ENCODE data around the gene SLC34A1. TPM values are rescaled to one million over a fixed set of nuclear protein-coding genes. Genes with fewer than 3 reads are reported as not detected.

Gene SLC34A1
- polyA plus RNA-seq, 3 donors: not detected

DNA sequence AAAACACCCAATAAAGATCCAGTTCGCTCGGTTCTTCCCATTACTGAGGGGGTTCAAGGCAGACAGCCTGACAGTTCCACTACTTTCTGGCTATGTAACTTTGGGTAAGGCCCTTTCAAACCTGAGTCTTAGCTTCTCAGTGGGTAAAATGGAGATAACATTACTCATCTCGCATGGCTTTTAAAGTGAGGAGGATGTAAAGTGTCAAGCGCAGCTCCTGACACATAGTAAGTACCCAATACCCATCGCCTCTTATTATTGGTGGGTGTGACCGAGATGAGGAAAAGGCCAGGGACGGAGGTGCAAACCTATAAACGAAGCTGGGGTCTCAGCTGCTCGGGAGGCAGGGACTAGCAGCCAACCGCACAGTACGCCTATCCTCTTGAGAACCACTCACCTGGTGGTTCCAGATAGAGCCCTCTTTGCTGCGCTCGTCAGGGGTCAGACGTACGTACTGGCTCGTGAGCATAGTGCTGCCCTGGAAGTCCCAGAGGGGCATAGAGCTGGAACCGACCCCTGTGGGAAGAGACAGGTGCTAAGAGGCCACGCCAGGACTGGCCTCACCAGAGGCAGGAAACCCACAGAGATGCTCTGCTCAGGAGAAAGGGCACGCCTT, 33.4 kb upstream of the SLC34A1 start:
- TF ChIP-seq, protein P1, sequence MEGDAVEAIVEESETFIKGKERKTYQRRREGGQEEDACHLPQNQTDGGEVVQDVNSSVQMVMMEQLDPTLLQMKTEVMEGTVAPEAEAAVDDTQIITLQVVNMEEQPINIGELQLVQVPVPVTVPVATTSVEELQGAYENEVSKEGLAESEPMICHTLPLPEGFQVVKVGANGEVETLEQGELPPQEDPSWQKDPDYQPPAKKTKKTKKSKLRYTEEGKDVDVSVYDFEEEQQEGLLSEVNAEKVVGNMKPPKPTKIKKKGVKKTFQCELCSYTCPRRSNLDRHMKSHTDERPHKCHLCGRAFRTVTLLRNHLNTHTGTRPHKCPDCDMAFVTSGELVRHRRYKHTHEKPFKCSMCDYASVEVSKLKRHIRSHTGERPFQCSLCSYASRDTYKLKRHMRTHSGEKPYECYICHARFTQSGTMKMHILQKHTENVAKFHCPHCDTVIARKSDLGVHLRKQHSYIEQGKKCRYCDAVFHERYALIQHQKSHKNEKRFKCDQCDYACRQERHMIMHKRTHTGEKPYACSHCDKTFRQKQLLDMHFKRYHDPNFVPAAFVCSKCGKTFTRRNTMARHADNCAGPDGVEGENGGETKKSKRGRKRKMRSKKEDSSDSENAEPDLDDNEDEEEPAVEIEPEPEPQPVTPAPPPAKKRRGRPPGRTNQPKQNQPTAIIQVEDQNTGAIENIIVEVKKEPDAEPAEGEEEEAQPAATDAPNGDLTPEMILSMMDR (IDR thresholded peaks at IDR 0.05): no peak
- H3K9me3 Mint-ChIP-seq: peaks cover 3 to 11% (median 7%) of the 10 kb centered on the region in 7 donors
- Histone ChIP-seq H3K4me3 (replicated peaks in 1 of 3; ENCODE audit: low read depth in 2 of 3, low read length in 3 of 3) (peak overlapping the region; percentile 76 to 99 (median 94)), H3K9ac (ENCODE audit: insufficient read depth, low read length, poor library complexity, severe bottlenecking) (peak overlapping the region; percentile 98), H2AFZ (ENCODE audit: insufficient read depth, low read depth, low read length, poor library complexity, severe bottlenecking) (peak overlapping the region; percentile 93), H3K9me3 (replicated peaks in 1 of 2; ENCODE audit: control insufficient read depth in 1 of 2, insufficient read depth in 1 of 2, low read length in 2 of 2) (peaks cover 0 to 6% of the 10 kb centered on the region in 2 donors), H3K4me2 (replicated peaks; ENCODE audit: extremely low read depth, low read length, poor library complexity, severe bottlenecking) (peak overlapping the region; percentile 95), H4K20me1 (ENCODE audit: insufficient read depth, low read length) (peaks cover 51% of the 10 kb centered on the region), H3K36me3 (replicated peaks in 1 of 2; ENCODE audit: control insufficient read depth in 1 of 2, insufficient read depth in 2 of 2, low read length in 2 of 2) (peaks cover 22 to 36% of the 10 kb centered on the region in 2 donors), H3K27ac (ENCODE audit: low read depth in 1 of 2, low read length in 2 of 2) (peak overlapping the region; percentile 93 to 99), H3K4me1 (ENCODE audit: control insufficient read depth in 1 of 2, insufficient read depth in 2 of 2, low read length in 2 of 2) (peaks cover 58 to 68% of the 10 kb centered on the region in 2 donors), H3K27me3 (ENCODE audit: control insufficient read depth in 2 of 2, insufficient read depth in 2 of 2, low read length in 2 of 2) (no peaks in the 10 kb centered on the region), H3K79me2 (ENCODE audit: insufficient read depth, low read length) (peaks cover 62% of the 10 kb centered on the region)
- DNase-seq: no peak
- intact Hi-C loops (cut with micrococcal nuclease): loop anchor here in 1 of 2 donors (5.0 kb wide), 1 partner anchor 44 kb away; no protein-coding TSS in a partner anchor
- peak overlapping the region; percentile 97 to 99 for H3K4me3 Mint-ChIP-seq
- peaks cover 0 to 1% (median 0%) of the 10 kb centered on the region in 3 donors for H3K27me3 Mint-ChIP-seq (ENCODE audit: low read depth in 3 of 3)
- WGBS (ENCODE audit: insufficient coverage): 2% methylated on average over 11 of the region's 19 CpGs
- peaks cover 67% of the 10 kb centered on the region for H3K4me1 Mint-ChIP-seq
- peaks cover 27 to 39% of the 10 kb centered on the region in 2 donors for H3K36me3 Mint-ChIP-seq
- peak overlapping the region; percentile 98 to 100 (median 100) for H3K27ac Mint-ChIP-seq

DNA sequence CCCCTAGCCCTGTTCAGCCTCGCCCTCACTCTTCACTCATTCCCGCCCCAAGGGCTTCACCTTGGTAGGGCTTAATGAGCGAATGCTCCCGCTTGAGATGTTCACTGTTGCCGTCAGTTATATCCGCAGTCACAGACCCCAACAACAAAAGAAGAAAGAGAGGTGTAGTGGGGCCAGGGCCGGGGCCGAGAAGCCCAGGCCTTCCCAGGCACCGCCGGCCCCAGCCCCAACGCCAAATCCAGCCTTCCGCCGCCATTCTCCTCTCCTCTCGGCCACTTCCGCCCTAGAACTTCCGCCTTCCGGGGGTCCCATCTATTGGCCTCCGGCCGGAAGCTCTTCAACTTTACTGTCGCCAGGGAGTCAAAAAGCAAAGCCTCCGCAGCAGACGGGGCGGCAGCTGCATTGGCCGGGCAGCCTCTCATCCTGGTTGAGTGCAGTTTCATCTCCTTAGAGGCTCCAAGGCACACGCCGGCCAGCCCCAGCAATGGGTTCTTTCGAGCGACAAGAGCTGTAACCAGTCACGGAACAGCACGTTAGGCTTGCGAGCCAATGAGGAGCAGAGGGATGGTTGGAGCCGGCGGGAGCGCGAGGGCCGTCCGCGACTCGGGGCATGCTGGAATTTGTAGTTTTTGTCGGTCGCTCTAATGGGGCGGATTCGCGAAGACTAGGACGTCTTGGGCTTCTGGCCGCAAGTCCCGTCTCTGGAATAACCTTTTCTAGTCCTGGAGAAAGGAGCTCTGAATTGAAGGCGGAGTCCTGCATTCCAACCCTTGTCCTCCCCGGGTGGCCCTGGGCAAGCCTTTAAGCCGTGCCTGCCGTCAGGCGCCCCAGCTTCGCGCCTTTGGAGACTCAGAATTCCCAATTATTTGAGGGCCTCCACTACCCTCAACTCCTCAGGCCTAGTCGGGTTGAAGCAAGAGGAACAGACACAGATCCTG, 32.6 kb upstream of the SLC34A1 start, which contains the start of gene LMAN2:
Gene LMAN2 (minus strand): TSS at position 277 of the 938 bp plus-strand sequence. CDS start 21 bp downstream, at position 256.
- peak within 1 kb of the TSS; percentile 95 for H3K4me2 ChIP-seq (replicated peaks; ENCODE audit: extremely low read depth, low read length, poor library complexity, severe bottlenecking)
- peaks cover 0 to 7% of the 10 kb centered on the region in 2 donors for H3K9me3 ChIP-seq (replicated peaks in 1 of 2; ENCODE audit: control insufficient read depth in 1 of 2, insufficient read depth in 1 of 2, low read length in 2 of 2)
- TF ChIP-seq, protein P1 (IDR thresholded peaks at IDR 0.05): no peak
- Mint-ChIP-seq H3K27me3 (ENCODE audit: low read depth in 3 of 3) (peaks cover 0 to 1% (median 0%) of the 10 kb centered on the region in 3 donors), H3K27ac (peak within 1 kb of the TSS; percentile 98 to 100 (median 100)), H3K36me3 (peaks cover 22 to 34% of the 10 kb centered on the region in 2 donors), H3K4me1 (peaks cover 73% of the 10 kb centered on the region), H3K9me3 (peaks cover 3 to 11% (median 7%) of the 10 kb centered on the region in 7 donors), H3K4me3 (peak within 1 kb of the TSS; percentile 97 to 99)
- H3K79me2 ChIP-seq (ENCODE audit: insufficient read depth, low read length): peaks cover 54% of the 10 kb centered on the region
- H3K36me3 ChIP-seq (replicated peaks in 1 of 2; ENCODE audit: control insufficient read depth in 1 of 2, insufficient read depth in 2 of 2, low read length in 2 of 2): peaks cover 18 to 29% of the 10 kb centered on the region in 2 donors
- peaks cover 43% of the 10 kb centered on the region for H4K20me1 ChIP-seq (ENCODE audit: insufficient read depth, low read length)
- intact Hi-C loops (cut with micrococcal nuclease): loop anchor here in 1 of 2 donors (5.0 kb wide), 1 partner anchor 44 kb away; no protein-coding TSS in a partner anchor
- peak; percentile 92 to 94 (median 92) for DNase-seq
- H3K4me1 ChIP-seq (ENCODE audit: control insufficient read depth in 1 of 2, insufficient read depth in 2 of 2, low read length in 2 of 2): peaks cover 66 to 75% of the 10 kb centered on the region in 2 donors
- no peaks in the 10 kb centered on the region for H3K27me3 ChIP-seq (ENCODE audit: control insufficient read depth in 2 of 2, insufficient read depth in 2 of 2, low read length in 2 of 2)
- 9% methylated on average over 44 of the region's 55 CpGs for WGBS (ENCODE audit: insufficient coverage)
- peak within 1 kb of the TSS; percentile 98 for H3K9ac ChIP-seq (ENCODE audit: insufficient read depth, low read length, poor library complexity, severe bottlenecking)
- H3K27ac ChIP-seq (ENCODE audit: low read depth in 1 of 2, low read length in 2 of 2): peak within 1 kb of the TSS; percentile 93 to 99
- peak within 1 kb of the TSS; percentile 93 for H2AFZ ChIP-seq (ENCODE audit: insufficient read depth, low read depth, low read length, poor library complexity, severe bottlenecking)
- peak within 1 kb of the TSS; percentile 76 to 99 (median 94) for H3K4me3 ChIP-seq (replicated peaks in 1 of 3; ENCODE audit: low read depth in 2 of 3, low read length in 3 of 3)

All from CD14-positive monocyte (primary cell).